Hepatic stellate cell (primary cell): ENCODE measurements around the gene SLC11A2.
"Not testable (repeated sequence)": the region's sequence is repeated elsewhere in the genome, so short reads cannot be mapped to it uniquely, and the experiment has no call there.

Experiments
- DNase-seq: peaks from one replicate; pipeline ENCODE4 v3.0.0; 2011; ENCODE audit warnings: low spot score

The SLC11A2 gene

DNA sequence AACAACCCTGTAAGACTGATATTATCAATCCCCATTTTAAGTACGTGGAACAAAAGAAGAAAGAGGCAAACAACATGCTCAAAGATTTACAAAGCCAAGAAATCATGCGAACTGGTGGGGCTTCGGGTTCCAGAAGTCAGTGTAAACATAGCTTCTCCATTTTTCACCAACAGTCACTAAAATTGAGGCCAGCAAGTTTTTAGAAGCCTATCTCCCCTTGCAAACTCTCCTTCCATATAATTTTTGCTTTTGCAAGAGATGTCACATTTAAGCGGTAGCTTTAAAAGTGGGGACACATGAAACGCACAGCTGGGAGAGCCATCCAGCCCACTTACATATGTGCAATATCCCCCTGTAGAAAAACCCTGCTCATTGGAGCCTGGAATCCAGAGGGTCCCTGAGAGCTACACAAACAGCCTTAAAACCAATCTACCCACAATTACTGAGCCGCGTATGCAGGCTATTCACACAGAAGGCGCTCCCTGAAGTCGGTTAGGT lies 797 bp downstream of the SLC11A2 start:
- DNase-seq = no peak

DNA sequence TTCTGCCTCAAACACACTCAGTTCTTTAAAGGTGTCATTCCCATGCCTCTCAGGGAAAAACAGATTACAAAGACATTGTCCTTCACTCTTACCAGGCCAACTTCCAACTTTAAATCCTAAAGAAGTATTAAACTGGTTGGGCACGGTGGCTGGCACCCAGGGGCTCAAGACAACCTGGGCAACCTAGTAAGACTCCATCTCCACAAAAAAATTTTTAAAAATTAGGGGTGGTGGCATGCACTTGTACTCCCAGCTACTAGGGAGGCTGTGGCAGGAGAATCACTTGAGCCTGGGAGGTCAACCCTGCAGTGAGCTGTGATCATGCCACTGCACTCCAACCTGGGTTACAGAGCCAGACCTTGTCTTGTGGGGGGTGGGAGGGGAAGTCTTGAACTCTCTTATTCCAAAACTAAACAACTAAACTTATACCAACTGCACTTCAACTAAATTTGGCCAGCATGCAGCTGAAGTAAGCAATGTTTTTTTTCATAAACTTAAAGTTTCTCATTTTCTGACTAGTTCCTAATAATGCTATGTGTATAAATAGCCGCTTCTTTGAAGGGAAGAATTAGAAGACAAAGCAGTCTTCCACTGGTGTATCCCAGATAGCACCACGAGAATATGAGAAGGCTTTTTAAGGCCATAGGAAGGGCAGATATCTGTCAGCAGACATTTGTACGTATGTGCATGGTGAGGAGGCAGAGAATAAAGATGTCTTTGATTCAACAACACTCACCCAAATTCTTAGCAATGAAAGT lies 2.4 kb downstream of the SLC11A2 start:
- DNase-seq = no peak

DNA sequence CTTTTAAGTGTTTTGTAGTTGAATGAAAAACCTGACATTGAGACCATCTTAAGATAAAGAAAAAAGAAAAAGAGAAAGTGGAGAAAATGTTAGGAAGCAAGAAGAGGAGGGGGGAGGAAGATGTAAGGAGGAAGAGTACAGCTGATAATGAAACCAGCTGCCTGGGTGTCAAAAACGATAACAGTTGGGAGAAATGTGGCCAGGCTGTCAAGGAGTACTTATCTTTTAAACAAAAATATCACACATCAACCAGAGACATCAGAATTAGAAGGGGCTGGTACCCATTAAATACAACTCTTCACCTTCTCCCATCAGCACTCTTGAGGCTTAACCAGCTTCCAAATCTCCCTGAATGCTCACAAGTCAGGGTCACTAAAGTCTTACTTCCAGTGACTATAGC lies 4.5 kb downstream of the SLC11A2 start:
- DNase-seq = no peak

DNA sequence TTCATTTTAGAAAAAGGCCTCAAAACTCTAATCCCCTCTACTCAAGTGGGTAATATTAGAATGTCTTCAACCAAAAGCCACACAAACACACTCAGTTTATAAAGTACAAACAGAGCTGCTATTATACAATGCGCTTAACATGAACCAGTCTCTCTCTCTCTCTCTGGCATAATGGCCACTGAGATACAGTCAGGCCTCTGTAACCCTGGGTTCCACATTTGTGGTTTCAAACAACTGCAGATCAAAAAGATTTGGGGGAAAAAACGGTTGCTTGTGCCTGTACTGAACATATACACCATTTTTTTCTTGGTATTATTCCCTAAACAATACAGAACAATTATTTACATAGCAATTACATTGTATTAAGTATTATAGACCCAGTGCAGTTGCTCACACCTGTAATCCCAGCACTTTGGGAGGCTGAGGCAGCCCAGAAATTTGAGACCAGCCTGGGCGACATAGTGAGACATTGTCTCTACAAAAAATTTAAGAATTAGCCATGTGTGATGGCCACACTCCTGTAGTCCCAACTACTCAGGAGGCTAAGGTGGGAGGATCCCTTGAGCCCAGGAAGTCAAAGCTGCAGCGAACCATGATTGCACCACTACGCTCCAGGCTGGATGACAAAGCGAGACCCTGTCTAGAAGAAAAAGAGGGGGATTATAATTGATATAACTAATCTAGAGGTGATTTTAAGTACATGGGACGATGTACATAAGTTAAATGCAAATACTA lies 5.6 kb downstream of the SLC11A2 start:
- no peak for DNase-seq

DNA sequence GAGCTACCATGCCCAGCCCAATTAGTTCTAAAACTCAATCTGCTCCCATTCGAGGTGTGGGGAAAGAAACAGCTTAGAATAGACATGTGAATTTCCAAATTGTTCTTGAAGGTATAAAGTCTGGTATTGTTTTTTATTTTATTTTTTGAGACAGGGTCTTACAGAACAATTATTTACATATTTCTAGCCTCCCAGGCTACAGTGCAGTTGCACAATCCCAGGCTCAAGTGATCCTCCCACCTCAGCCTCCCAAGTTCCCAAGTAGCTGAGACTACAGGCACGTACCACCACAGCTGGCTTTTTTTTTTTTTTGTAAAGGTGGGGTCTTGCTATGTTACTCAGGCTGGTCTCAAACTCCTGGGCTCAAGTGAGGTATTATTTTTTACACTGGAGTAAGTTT lies 6.3 kb downstream of the SLC11A2 start:
- no peak for DNase-seq

DNA sequence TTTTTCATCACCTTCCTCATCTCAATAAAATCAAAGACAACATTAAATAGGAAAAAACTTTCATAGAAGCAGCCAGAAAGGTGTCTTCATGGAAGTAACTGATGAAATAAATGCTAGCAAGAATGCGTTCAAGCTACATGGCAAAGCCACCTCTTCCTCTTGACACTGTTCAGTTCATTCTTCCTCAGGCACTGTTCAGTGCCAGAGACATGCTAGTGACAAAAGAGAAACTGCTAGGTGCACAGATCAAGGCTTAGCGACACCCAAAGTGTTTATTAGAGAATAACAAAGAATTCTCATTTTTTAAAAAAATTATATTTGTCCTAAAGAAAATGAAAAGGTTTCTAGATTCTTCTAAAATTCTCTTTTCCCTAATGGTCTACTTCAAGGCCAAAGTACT lies 7.2 kb downstream of the SLC11A2 start:
- no peak for DNase-seq

DNA sequence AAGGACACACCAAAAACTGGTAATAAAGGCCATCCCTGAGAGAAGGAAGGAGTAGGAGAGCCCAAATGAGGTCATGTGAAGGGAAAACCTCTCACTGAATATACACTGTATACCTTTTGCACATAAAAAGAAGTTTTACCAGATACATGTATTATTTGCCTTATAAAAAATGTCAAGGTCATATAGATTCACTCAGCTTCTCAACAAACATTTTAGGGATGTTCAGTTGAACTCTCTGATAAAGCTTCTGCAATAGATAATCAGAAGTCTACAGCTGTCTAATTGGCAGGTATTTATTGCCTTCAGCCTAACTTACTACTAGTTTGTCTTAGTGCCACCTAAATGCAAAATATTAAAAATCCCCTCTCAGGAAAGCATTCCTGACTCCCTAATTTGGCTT lies 8.7 kb downstream of the SLC11A2 start:
- no peak for DNase-seq

DNA sequence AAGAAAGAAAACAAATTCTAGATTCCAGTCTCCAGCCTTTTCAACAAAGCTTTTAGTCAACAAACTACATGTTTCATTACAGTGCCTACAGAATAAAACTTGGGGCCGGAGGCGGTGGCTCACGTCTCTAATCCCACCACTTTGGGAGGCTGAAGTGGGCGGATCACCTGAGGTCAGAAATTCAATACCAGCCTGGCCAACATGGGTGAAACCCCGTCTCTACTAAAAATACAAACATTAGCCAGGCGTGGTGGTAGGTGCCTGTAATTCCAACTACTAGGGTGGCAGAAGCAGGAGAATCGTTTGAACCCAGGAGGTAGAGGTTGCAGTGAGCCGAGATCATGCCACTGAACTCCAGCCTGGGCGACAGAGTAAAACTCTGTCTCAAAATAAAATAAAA lies 11.7 kb downstream of the SLC11A2 start:
- DNase-seq = not testable (repeated sequence)

DNA sequence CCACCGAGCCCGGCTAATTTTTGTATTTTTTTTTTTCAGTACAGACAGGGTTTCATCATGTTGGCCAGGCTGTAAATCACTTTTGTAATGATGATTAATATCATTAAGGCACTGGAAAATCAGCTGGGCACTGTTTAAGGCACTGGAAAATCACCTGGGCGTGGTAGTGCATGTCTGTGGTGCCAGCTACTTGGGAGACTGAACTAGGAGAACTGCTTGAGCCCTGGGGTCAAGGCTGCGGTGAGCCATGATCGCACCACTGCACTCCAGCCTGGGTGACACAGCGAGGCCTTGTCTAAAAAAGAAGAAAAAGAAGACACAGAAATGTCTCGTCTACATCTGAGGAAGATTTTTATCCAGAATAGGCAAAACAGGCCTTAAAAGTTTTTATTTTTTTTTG lies 12.7 kb downstream of the SLC11A2 start:
- no peak for DNase-seq

DNA sequence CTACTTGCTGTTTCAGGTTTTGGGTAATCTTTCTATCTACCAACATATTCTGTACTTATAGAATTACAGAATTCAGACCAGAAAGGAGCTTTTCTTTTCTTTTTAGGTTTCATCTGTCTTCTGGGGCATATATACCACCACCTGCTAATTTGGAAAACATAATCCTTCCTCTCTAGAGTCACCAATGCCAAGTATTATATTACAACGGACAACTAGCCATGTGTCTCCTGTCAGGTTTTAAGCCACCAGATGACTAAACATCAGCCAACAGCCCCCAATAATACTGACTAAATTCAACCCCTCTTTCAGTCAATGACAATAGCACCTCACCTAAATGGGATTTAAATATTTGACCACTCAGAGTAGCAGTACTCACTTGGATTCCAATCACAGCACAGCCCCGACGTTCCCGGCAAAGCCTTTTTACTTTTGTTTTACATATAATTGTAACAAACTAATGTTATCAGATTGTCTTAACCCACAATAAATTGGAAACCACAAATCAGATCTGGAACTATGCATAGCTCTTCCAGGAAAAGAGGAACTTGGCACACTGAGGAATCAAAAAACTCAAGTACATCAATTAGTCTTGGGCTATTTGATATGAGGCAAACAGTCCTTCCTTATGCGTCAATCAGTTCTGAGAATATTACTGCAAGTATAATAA lies 13.5 kb downstream of the SLC11A2 start:
- DNase-seq = no peak

DNA sequence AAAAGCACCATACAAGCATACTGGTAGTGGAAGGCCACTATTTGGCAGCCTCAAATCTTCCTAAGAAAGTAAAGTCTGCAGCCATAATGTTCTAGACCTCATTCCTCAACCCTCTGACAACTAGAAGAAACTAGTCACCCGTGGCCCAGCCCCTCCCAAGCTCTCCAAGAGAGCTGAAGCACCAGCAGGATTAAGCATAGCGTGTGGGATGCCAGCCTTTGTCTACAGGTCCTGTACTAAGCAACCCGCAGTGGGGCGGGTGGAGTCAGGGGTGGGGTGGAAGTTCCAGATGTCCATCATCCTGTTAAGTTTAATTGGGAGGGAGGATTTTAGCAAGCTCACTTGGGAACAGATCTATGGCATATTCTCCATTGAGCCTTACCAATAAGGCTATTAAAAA lies 14.2 kb downstream of the SLC11A2 start:
- no peak for DNase-seq

DNA sequence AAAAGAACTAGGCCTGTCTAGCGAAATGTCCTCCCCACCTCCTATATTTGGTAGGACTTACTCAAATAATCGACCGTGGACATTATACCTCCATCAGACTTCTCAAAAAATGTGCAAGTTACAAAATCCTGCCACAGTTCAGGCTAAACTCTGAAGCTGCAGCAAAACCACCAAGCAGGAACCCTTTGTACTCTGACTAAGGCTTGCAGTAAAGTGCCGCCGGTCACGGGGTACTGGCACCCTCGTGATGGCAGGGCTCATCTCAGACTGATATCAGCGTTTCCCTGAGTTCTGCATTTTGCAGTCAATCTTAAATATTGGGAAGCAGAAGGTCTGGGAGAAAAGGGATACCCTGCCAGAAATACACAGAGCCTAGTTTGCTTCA lies 17.1 kb downstream of the SLC11A2 start:
- no peak for DNase-seq

DNA sequence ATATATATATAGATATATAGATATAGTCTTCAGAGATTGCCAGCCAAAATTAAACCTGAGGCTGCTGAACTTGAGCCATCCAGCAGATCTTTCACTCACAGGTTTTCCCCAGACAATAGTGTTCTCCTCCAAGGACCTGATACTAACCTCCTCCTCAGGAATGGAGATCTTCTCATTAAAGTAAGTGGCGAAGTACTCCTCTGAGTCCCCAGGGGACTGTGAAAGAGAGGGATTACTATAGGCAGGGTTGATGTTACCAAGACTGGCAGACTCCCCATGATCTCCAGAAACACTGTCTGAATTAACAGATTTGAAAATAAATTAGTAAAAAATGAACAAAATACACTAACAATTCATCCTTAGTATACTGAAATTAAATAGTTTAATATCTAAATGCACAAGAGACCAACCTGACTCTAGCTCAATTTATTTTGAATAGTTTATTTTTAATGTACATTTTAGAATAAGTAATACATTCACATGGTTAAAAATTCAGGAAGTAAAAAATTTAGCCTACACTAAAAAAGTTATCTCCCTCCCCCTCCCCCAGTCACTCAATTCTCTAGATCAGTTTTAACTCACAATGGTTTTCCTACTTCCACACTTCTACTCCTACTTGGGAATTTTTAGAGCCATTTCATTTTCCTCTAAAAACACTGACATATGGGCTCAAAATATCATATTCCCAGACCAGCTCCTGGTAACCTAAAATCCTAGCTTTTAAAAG lies 17.7 kb downstream of the SLC11A2 start:
- DNase-seq = no peak

DNA sequence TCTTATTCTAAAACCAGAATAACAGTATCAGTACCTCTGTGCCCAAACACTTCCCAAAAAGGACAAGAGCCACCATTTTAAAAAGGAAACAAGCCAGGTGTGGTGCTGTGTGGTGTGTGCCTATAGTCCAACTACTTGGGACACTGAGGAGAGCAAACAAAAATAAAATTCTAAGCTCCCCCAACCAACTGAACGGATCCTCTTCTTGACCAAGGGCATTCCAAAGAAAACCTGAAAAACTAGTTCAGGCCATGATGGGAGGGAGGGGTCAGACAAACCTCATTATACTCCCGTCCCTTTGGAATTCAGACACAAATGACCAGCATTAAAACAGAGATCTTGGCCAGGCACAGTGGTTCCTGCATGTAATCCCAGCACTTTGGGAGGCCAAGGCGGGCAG lies 20.5 kb downstream of the SLC11A2 start:
- no peak for DNase-seq

DNA sequence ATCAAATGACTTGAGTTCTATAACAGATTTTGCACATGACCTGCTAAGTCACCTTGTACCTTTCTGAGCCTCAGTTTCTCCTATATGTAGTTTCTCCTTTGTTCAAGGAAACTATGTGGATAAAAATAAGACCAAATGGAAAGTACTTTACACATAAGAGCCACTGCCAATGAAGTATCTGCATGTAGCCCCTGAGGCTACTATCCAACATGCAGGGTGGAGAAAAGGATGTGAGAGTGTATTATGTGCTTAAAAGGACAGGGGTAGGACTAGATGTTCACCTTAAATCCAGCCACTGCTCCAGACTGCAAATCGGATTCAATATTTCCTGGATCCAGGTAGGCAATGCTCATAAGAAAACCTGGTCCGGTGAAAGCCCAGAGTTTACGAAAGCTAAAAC lies 21.2 kb downstream of the SLC11A2 start:
- DNase-seq = no peak

DNA sequence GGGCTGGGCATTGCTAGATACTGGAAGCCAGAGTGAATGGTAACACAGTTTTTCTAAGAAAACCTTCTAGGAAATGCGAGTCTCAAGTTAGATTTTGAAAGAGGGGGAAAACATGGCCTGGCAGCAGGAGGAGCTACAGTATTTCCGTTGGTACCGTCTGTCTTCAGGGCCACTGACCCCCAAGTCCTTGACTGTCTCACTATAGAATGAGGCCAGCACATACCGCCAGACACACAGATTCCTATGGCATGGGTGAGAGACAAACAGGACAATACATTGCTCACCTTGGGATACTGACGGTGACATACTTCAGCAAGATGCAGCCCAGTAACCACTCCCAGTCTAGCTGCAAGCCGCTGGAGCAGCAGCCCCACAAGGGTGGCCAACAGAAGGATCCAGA lies 21.7 kb downstream of the SLC11A2 start:
- no peak for DNase-seq

DNA sequence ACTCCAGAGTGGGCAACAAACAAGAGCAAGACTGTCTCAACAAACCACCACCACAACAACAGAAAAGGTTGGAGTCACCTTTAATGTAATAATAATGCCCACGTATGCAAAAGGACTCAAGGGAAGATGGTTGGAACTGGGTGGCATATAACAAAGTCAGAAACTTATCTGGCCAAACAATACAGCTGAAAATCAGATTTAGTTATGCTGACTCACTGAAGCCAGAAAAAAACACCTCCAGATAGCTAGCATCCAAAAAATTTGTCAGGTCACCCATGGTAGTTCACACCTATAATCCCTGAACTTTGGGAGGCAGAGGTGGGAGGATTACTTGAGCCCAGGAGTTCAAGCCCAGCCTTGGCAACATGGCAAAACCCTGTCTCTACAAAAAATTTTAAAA lies 24.4 kb downstream of the SLC11A2 start:
- DNase-seq = no peak

DNA sequence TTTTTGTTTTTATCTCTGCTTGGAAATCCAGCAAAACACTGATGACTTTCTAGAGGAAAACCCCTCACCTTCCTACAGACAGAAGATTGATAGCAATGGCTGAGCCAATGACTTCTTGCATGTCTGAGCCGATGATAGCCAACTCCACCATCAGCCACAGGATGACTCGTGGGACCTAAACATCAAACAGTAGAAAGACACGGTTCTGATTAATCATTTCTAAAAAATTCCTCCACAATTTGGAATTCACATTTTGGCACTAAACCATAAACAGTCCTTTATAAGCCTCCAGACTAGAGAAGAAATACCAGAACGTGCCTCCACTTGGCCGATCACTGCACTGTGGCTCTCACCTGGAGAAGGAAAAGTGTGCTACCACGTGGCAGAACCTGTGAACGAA lies 25.9 kb downstream of the SLC11A2 start:
- DNase-seq = peak; percentile 32

DNA sequence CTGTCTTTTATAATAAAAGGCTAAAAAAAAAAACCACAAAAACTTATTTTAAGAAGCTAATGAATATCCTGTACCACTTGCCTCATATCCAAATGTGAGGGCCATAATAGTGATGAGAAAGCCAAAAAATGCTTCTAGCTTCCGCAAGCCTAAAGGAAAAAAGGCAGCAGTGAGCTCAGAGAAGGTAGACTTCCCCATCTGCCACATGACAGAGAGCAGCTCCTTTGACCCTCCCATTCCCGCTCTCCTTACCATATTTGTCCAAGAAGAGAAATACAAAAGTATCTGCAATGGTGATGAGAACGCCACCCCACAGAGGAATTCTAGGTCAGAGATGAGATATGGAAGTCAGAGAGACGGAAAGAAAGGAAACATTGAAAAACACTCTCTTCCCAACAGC lies 27.1 kb downstream of the SLC11A2 start:
- DNase-seq = no peak

DNA sequence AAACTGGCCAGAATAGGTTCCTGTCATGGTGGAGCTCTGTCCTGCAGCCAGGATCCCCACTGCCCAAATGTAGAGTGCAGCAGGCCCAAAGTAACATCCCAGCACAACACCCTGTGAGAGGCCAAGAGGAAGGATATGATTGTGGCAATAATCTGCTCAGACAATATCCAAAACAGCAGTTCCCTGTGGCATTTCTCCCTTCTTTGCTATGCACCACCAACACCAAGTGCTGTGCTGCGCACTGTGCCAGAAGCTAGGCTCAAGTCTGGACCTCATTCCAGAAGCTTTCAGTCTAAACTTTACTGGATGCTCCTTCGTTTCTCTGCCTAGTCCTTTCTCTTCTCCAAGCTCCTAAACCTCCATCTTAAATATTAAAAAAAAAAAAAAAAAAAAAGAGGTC lies 33.4 kb downstream of the SLC11A2 start:
- no peak for DNase-seq

DNA sequence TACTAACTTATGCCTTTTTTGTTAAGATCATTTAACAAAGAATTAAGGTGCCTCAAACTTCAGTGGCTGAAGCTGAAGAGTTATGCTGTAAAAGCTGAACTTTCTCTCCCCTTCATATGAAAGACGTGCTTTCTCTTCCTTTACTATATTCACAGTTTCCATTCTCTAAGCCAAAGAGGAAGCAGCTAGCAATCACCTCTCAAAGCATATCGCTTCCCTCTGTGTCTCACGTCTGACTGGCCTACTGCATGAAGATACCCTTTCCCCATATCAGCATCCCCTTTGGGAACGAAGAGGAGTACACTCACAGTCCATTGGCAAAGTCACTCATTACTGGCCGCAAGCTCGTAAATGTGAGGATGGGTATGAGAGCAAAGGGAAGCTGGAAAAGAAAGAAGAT lies 34.9 kb downstream of the SLC11A2 start:
- no peak for DNase-seq

DNA sequence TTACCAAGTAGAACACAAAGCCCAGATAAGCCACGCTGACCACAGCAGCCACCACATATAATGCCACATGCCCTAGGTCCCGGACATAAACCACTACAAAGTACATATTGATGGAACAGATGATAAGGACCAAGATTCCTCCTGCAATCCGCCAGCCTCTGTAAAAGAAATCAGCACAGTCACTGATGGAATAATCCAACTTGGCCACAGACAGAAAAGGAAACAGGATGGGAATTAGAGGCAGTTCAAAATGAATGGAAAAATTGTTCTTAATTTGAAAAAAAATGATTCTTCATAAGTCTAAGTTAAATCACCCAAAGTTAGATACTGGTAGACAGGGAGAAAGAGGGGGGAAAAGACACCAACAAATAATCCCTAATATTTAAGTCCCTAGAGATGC lies 35.4 kb downstream of the SLC11A2 start:
- no peak for DNase-seq
